AG04450 (cell line): ENCODE measurements around the gene MDM2. TPM values are rescaled to one million over a fixed set of nuclear protein-coding genes. Genes with fewer than 3 reads are reported as not detected.

ENCODE experiments used
- CTCF ChIA-PET: fragments of 300-600, 350-600 bp; formaldehyde crosslinking; extraction: SDS; loops from one replicate; lab custom pipeline; 2022; ENCODE audit warnings: antibody characterized with exemption, inconsistent platforms; lab: Charles Lee
- POLR2A ChIA-PET: fragments of 350-600 bp; formaldehyde crosslinking; extraction: SDS; loops from one replicate; lab custom pipeline; 2021; ENCODE audit warnings: antibody characterized with exemption, inconsistent platforms; lab: Yijun Ruan, JAX
- DNase-seq: peaks from one replicate; pipeline ENCODE4 v3.0.0-alpha.2; 2011; ENCODE audit warnings: low read depth, low spot score
- H3K27ac ChIP-seq: one replicate; pipeline ENCODE4 v1.5.1; 2012; ENCODE audit warnings: low read depth, low read length, control low read depth
- H3K27me3 ChIP-seq: one replicate; pipeline ENCODE4 v1.6.0; 2012; ENCODE audit warnings: low read length; ENCODE audit not compliant: control insufficient read depth, insufficient read depth
- H3K4me3 ChIP-seq: 2 replicates; pipeline ENCODE4 v1.5.1; 2011; ENCODE audit warnings: mild to moderate bottlenecking, low read depth, low read length, control low read depth
- H3K9me3 ChIP-seq: 2 replicates; pipeline ENCODE4 v1.5.1; 2012; ENCODE audit warnings: low read length; ENCODE audit not compliant: control insufficient read depth, insufficient read depth
- polyA plus RNA-seq: library from polyadenylated mRNA; depleted of rRNA; stranded (reverse); fragments of >200 nt; gene quantifications from 2 replicates; pipeline ENCODE4 v1.2.3, GENCODE V29; 2011
- TF ChIP-seq, protein P1 (sequence below): IDR thresholded peaks from 2 replicates; pipeline ENCODE4 v1.5.1; 2011; ENCODE audit warnings: low read depth, low read length, control low read depth, inconsistent platforms

MDM2 gene
- polyA plus RNA-seq, 1 experiment = 82.2 TPM

DNA sequence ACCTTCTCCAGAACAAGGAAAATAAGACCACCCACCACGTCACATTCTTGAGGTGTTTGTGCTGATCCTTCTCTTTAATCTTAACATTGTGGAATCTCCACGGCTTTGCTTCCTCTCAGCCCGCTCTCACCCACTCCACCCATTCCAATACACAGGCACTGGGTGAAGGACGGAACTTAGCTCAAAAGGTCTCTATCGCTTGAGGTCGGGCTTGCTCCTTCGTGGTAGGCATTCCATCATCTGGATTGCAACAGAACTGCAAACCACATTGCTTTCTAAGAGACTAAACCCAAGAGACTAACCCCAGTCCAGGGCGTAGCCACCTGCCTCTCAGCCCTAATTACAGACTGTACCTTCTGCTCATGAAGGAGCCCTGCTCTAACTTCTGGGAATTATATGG lies 24.0 kb upstream of the MDM2 start:
- H3K4me3 ChIP-seq = no peak overlapping the region
- no peak for DNase-seq
- H3K9me3 ChIP-seq = no peaks in the 10 kb centered on the region
- CTCF ChIA-PET = no interaction called here
- no peak overlapping the region for H3K27ac ChIP-seq
- no peaks in the 10 kb centered on the region for H3K27me3 ChIP-seq
- TF ChIP-seq, protein P1, sequence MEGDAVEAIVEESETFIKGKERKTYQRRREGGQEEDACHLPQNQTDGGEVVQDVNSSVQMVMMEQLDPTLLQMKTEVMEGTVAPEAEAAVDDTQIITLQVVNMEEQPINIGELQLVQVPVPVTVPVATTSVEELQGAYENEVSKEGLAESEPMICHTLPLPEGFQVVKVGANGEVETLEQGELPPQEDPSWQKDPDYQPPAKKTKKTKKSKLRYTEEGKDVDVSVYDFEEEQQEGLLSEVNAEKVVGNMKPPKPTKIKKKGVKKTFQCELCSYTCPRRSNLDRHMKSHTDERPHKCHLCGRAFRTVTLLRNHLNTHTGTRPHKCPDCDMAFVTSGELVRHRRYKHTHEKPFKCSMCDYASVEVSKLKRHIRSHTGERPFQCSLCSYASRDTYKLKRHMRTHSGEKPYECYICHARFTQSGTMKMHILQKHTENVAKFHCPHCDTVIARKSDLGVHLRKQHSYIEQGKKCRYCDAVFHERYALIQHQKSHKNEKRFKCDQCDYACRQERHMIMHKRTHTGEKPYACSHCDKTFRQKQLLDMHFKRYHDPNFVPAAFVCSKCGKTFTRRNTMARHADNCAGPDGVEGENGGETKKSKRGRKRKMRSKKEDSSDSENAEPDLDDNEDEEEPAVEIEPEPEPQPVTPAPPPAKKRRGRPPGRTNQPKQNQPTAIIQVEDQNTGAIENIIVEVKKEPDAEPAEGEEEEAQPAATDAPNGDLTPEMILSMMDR = no peak
- POLR2A ChIA-PET = no interaction called here

DNA sequence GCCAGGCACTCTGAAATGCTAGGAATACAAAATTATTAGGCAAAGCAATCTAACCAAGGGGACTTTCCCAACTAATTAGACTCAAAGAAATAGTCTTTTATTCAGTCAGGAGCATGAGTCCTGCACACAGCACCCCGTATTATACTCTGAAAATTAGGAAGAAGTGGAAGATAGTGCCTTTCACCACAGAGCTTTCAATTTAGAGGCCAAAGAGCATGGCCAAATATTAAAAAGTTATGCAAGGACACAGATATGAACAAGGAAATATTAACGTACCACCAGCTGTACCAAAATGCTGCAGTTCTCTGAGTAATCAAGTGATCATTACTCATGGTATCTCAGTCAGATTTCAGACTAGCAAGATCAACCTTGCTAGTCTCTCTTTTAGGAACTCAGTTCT lies 22.6 kb upstream of the MDM2 start:
- Histone ChIP-seq H3K4me3 (no peak overlapping the region), H3K27me3 (no peaks in the 10 kb centered on the region), H3K27ac (no peak overlapping the region), H3K9me3 (no peaks in the 10 kb centered on the region)
- POLR2A ChIA-PET = interaction anchor here (0.7 to 1.0 kb wide), 2 partner anchors 18 to 391 kb away, joined by 3 read pairs; no protein-coding TSS in a partner anchor
- no peak for DNase-seq
- TF ChIP-seq, protein P1 = no peak
- CTCF ChIA-PET = interaction anchor here (0.5 kb wide), 1 partner anchor 54 kb away, joined by 3 read pairs; no protein-coding TSS in a partner anchor

DNA sequence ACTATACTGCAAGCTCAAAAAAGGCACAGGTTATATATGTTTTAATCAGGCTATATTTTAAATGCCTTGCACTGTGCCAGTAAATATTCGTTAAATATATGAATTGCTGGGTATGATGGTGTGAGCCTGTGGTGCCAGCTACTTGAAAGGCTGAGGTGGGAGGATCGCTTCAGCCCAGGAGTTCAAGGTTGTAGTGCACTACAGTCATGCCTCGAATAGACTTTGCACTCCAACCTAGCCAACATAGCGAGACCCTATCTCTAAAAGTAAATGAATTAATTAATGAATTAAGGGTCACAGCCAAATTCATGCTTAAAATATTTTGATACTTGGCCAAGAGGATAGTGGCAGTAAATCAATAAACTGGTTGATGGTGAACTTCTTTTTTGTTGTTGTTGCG lies 22.2 kb upstream of the MDM2 start:
- POLR2A ChIA-PET = interaction anchor here (0.7 to 1.0 kb wide), 2 partner anchors 18 to 391 kb away, joined by 3 read pairs; no protein-coding TSS in a partner anchor
- no peak overlapping the region for H3K27ac ChIP-seq
- CTCF ChIA-PET = interaction anchor here (0.5 to 0.6 kb wide), 2 partner anchors 54 to 357 kb away, joined by 3 to 6 read pairs; no protein-coding TSS in a partner anchor

DNA sequence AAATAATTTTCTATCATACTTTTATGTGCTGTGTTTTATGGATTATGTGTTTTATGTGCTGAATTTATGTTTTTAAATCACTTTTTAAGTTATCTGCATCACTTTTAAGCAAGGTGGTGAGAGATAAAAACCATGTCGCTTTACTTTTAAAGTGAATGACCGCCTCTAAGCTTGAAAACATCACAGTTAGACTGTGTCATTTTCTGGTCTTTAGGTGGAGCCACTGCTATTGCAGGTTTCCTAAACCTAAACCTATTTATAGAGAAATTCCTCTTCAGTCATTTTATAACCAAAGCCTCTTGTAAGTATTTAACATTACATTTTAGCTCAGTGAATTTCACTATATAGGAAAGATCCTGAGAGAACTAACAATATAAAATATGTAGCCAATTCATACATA lies 21.0 kb upstream of the MDM2 start:
- Histone ChIP-seq H3K27ac (no peak overlapping the region), H3K27me3 (no peaks in the 10 kb centered on the region), H3K9me3 (no peaks in the 10 kb centered on the region), H3K4me3 (no peak overlapping the region)
- ChIA-PET CTCF (interaction anchor here (0.6 to 1.0 kb wide), 2 partner anchors 20 to 22 kb away, joined by 3 read pairs; no protein-coding TSS in a partner anchor), POLR2A (interaction anchor here (0.6 to 1.2 kb wide), 2 partner anchors 22 to 53 kb away, joined by 3 read pairs; no protein-coding TSS in a partner anchor)
- TF ChIP-seq, protein P1 = no peak
- no peak for DNase-seq

More for the DNA sequence above, 22.2 kb upstream of the MDM2 start:
- TF ChIP-seq, protein P1 = no peak
- no peak for DNase-seq
- H3K27me3 ChIP-seq = no peaks in the 10 kb centered on the region
- H3K9me3 ChIP-seq = no peaks in the 10 kb centered on the region
- H3K4me3 ChIP-seq = no peak overlapping the region

DNA sequence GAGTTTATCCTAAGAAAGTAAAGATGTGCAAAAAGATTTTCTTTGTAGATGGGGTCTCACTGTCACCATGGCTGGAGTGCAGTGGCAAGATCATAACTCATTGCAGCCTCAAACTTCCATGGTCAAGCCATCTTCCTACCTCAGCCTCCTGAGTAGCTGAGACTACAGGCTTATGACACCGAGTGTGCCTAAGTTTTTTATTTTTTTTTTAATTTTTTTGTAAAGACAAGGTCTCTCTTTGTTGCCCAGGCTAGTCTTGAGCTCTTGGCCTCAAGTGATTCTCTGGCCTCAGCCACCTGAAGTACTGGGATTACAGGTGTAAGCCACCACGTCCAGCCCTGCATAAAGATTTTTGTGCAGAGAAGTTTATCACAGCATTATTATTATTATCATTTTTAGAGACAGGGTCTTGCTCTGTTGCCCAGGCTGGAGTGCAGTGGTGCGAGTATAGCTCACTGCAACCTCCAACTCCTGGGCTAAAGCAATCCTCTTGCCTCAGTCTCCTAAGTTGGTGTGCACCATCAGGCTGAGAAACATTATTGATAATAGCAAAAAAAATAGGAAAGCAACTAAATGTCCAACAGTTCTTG lies 19.3 kb upstream of the MDM2 start:
- no peaks in the 10 kb centered on the region for H3K9me3 ChIP-seq
- POLR2A ChIA-PET = no interaction called here
- TF ChIP-seq, protein P1 = no peak
- H3K27me3 ChIP-seq = no peaks in the 10 kb centered on the region
- H3K4me3 ChIP-seq = no peak overlapping the region
- no peak overlapping the region for H3K27ac ChIP-seq
- DNase-seq = no peak
- CTCF ChIA-PET = interaction anchor here (0.9 kb wide), 1 partner anchor 19 kb away, joined by 3 read pairs; the partner anchor contains the start of gene MDM2
